SHP77 (cell line): ENCODE results near the gene TMEM145.

Source experiments
- DNase-seq, 2 experiments: peaks; one replicate each; lab custom pipeline; 2025; lab: John Stamatoyannopoulos, UW

The TMEM145 gene

GRCh38 chr19:42277821-42278451 lies 35.2 kb upstream of the TMEM145 start:
- DNase-seq: no peak

- DNase-seq: no peak
These were observed 34.5 kb upstream of the TMEM145 start for GRCh38 chr19:42278452-42279154.

GRCh38 chr19:42279155-42279901 lies 33.8 kb upstream of the TMEM145 start:
- DNase-seq: no peak

- peak; percentile 87 to 91 for DNase-seq
These were observed 33.0 kb upstream of the TMEM145 start for GRCh38 chr19:42279902-42280814.

GRCh38 chr19:42280815-42281145 lies 32.3 kb upstream of the TMEM145 start:
- DNase-seq: no peak

GRCh38 chr19:42281146-42281826 lies 31.8 kb upstream of the TMEM145 start:
- DNase-seq: peak in 1 of 2 experiments; percentile 26

- no peak for DNase-seq
These were observed 31.0 kb upstream of the TMEM145 start for GRCh38 chr19:42281827-42282762.

GRCh38 chr19:42282819-42283187 lies 30.3 kb upstream of the TMEM145 start:
- no peak for DNase-seq

- DNase-seq: peak; percentile 82 to 92
These were observed 29.7 kb upstream of the TMEM145 start for GRCh38 chr19:42283188-42284065.

- DNase-seq: peak; percentile 64 to 72
These were observed 29.0 kb upstream of the TMEM145 start for GRCh38 chr19:42284066-42284501.

GRCh38 chr19:42284591-42285341 lies 28.3 kb upstream of the TMEM145 start:
- no peak for DNase-seq

- no peak for DNase-seq
These were observed 27.6 kb upstream of the TMEM145 start for GRCh38 chr19:42285541-42285941.

GRCh38 chr19:42285988-42286348 lies 27.1 kb upstream of the TMEM145 start:
- DNase-seq: no peak

GRCh38 chr19:42286349-42287016 lies 26.6 kb upstream of the TMEM145 start:
- no peak for DNase-seq

GRCh38 chr19:42287017-42287826 lies 25.9 kb upstream of the TMEM145 start:
- DNase-seq: no peak

GRCh38 chr19:42287827-42288107 lies 25.3 kb upstream of the TMEM145 start:
- DNase-seq: no peak

- no peak for DNase-seq
These were observed 24.7 kb upstream of the TMEM145 start for GRCh38 chr19:42288387-42288786.
